Omental fat pad (tissue), 4 donors: Measurements from ENCODE around the gene PTEN. TPM values are rescaled to one million over a fixed set of nuclear protein-coding genes. Genes with fewer than 3 reads are reported as not detected.

ENCODE experiments used
- ATAC-seq: fragments of 150-250 bp; one replicate; pipeline ENCODE4 v1.9.1; 2016; ENCODE audit warnings: mild to moderate bottlenecking, moderate library complexity; ENCODE audit not compliant: low FRiP score
- DNase-seq: peaks from one replicate; pipeline ENCODE4 v3.0.0-alpha.2; 2019; ENCODE audit warnings: low spot score
- CTCF ChIP-seq, 3 donors: fragments of 450-650 bp; IDR thresholded peaks; one replicate each; pipeline ENCODE4 v1.5.1; 2016 to 2017; ENCODE audit warnings: antibody characterized with exemption in 3 of 3, mild to moderate bottlenecking in 3 of 3, moderate library complexity in 2 of 3
- total RNA-seq, 4 donors: library from RNA; depleted of rRNA; stranded (reverse); fragments of >200 nt; gene quantifications; one replicate each; pipeline ENCODE4 v1.1.0, GENCODE V29; 2016

PTEN gene
- total RNA-seq, 4 donors from 2014 or later, result 167 to 352 (median 285) TPM

- no peak for ATAC-seq
- TF ChIP-seq CTCF (IDR thresholded peaks at IDR 0.05), result no peak
Measured at GRCh38 chr10:87915989-87916388, 52.6 kb downstream of the PTEN start.

GRCh38 chr10:87916515-87916914 is 53.1 kb downstream of the PTEN start:
- ATAC-seq, result no peak
- TF ChIP-seq CTCF (IDR thresholded peaks at IDR 0.05), result no peak
- DNase-seq, result no peak

More at GRCh38 chr10:87915989-87916388, 52.6 kb downstream of the PTEN start:
- DNase-seq, result no peak

GRCh38 chr10:87918254-87918859 is 54.9 kb downstream of the PTEN start:
- DNase-seq, result no peak
- no peak for ATAC-seq
- TF ChIP-seq CTCF (IDR thresholded peaks at IDR 0.05), result no peak

GRCh38 chr10:87920538-87920937 is 57.1 kb downstream of the PTEN start:
- TF ChIP-seq CTCF (IDR thresholded peaks at IDR 0.05), result no peak
- DNase-seq, result no peak
- ATAC-seq, result no peak

GRCh38 chr10:87921931-87922688 is 58.7 kb downstream of the PTEN start:
- no peak for TF ChIP-seq CTCF (IDR thresholded peaks at IDR 0.05)
- DNase-seq (no peak), ATAC-seq (no peak)

GRCh38 chr10:87923233-87923632 is 59.8 kb downstream of the PTEN start:
- ATAC-seq (no peak), DNase-seq (no peak)
- no peak for TF ChIP-seq CTCF (IDR thresholded peaks at IDR 0.05)

- ATAC-seq, result no peak
- DNase-seq, result no peak
- no peak for TF ChIP-seq CTCF (IDR thresholded peaks at IDR 0.05)
Measured at GRCh38 chr10:87925570-87925969, 62.1 kb downstream of the PTEN start.
